ENCODE data around the gene FGFR3. TPM values are rescaled to one million over a fixed set of nuclear protein-coding genes. Genes with fewer than 3 reads are reported as not detected.

FGFR3 gene
- total and polyA plus RNA-seq, 12 donors = 1.2 to 6.6 (median 2.4) TPM

DNA sequence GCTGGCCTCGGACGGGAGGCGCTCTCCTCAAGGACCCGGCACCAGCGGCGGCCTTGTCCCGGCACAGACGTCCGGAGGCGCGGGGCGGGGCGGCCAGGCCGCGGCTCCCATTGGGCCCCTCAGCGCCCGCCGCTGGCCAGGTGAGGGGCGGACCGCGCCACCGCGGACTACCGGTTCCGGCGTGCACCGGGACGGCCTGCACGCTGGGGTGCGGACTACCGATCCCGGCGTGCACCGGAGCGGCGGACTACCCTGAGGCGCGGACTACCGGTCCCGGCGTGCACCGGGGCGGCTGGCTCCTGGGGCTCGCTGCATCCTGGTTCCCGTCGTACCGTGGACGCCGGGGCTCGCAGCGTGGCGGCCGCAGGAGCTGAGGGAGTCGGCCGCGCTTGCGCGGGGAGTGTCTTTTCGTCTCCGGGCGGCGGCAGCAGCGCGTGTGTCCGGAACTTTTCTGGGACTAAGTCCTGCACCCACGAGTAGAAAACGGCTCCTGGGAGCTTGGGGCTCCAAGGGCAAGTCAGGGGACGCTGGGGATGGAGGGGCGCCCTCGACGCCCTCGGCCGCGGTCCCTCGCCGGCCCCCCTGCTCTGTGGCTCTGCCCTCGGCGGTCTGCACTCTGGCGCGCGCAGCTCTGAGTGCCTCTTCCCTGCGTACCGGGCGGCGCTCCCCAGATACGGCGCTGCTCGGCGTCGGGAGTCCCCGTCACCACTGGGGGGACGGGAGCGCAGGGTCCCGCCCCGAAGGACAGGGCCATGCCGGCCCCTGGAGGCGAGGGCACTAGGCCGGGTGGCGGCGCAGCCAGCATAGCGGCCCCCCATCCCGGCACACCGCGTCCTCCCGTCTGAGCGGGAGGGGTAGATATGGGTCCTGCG is 63.2 kb downstream of the FGFR3 start, which contains the start of gene LETM1:
LETM1 (minus strand) TSS at position 86 of the 872 bp plus-strand sequence. CDS start 206 bp downstream, outside the sequence.
- peak within 1 kb of the TSS; percentile 78 to 93 (median 86) for H3K27ac ChIP-seq
- peak; percentile 95 to 96 for DNase-seq
- H3K4me3 ChIP-seq = peak within 1 kb of the TSS; percentile 68 to 95 (median 82)
- intact Hi-C loops (cut with DNase I) = loop anchor here in 8 of 10 donors (1.0 to 10.0 kb wide), 7 partner anchors 14 to 48 kb away; partner anchors contain the start of gene NSD2 (in 2 of the 8)
- no peaks in the 10 kb centered on the region for H3K36me3 ChIP-seq
- 0% methylated on average over 89 to 107 of the region's 107 CpGs for WGBS, 2 donors
- peak; percentile 96 to 98 (median 97) for ATAC-seq
- H3K27me3 ChIP-seq = no peaks in the 10 kb centered on the region
- TF ChIP-seq, protein P1, sequence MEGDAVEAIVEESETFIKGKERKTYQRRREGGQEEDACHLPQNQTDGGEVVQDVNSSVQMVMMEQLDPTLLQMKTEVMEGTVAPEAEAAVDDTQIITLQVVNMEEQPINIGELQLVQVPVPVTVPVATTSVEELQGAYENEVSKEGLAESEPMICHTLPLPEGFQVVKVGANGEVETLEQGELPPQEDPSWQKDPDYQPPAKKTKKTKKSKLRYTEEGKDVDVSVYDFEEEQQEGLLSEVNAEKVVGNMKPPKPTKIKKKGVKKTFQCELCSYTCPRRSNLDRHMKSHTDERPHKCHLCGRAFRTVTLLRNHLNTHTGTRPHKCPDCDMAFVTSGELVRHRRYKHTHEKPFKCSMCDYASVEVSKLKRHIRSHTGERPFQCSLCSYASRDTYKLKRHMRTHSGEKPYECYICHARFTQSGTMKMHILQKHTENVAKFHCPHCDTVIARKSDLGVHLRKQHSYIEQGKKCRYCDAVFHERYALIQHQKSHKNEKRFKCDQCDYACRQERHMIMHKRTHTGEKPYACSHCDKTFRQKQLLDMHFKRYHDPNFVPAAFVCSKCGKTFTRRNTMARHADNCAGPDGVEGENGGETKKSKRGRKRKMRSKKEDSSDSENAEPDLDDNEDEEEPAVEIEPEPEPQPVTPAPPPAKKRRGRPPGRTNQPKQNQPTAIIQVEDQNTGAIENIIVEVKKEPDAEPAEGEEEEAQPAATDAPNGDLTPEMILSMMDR (IDR thresholded peaks at IDR 0.05) = peak in 2 of 9 donors; percentile 10 to 24
- H3K4me1 ChIP-seq = peaks cover 8 to 54% (median 42%) of the 10 kb centered on the region in 9 donors
- no peaks in the 10 kb centered on the region for H3K9me3 ChIP-seq

DNA sequence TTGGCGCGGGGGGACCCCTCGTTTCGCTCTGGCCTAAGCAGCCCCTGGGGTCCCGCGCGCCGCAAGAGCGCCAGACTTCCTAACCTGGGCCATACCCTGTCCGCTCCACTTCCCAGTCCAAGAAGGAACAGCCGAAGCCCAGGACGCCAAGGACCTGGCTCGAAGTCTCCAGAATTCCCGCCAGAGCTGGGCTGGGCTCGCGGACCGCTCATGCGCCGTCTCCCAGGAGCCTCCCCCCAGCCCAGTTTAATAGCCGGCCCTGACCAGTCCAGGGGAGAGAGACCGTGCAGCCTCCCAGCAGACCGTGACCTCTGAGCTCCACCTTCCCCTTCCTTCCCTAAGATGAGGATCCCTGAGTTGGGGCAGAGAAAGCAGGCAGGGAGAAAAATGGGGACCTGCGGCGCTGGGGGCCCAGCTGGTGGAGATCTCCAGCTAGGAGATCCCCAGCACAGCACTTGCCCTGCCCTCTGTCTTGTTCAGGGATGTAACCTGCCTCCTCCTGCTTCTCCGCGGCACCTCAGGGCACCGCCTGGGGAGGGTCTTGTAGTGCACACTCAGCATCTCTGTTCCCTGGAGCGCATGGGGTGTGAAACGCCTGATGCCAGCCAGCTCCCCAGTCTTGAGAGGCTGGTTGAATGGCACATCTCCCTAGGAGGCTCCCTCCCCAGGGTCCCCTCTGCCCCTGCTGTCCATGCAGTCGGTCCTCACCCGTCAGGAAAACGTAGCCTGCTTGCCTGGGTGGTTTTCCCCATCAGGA is 64.0 kb downstream of the FGFR3 start:
- peak in 7 of 8 donors; percentile 2 to 52 (median 9) for ATAC-seq
- peaks cover 5 to 48% (median 39%) of the 10 kb centered on the region in 9 donors for H3K4me1 ChIP-seq
- H3K27me3 ChIP-seq = no peaks in the 10 kb centered on the region
- H3K9me3 ChIP-seq = no peaks in the 10 kb centered on the region
- TF ChIP-seq, protein P1 (IDR thresholded peaks at IDR 0.05) = peak in 1 of 9 donors; percentile 2
- H3K27ac ChIP-seq = peak overlapping the region; percentile 11 to 93 (median 86)
- DNase-seq = peak in 1 of 2 donors; percentile 32
- peak overlapping the region; percentile 68 to 95 (median 82) for H3K4me3 ChIP-seq
- intact Hi-C loops (cut with DNase I) = loop anchor here in 8 of 10 donors (1.0 to 10.0 kb wide), 7 partner anchors 13 to 48 kb away; partner anchors contain the start of gene NSD2 (in 2 of the 8)
- H3K36me3 ChIP-seq = no peaks in the 10 kb centered on the region
- WGBS, 2 donors = 23 to 24% methylated on average over 32 of the region's 32 CpGs

DNA sequence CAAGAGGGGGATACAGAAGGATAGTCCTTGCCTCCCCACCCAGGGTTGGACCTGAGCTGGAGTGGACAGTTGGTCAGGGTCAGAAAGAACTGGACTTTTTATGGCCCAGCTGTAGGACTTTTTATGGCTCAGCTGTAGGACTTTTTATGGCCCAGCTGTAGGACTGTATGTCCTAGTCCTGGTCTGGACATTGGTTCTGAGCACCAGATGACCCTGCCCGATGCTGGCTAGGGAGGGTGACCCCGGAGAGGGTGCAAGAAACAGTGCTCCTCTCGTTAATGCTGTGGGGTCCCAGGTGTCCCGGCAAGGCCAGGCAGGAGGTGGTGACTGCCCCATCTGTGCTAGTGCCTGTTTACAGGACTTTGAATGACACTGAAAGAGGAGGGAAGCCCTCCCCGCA is 64.8 kb downstream of the FGFR3 start:
- Histone ChIP-seq H3K27me3 (peaks cover 0 to 3% (median 0%) of the 10 kb centered on the region in 7 donors), H3K4me3 (no peak overlapping the region), H3K36me3 (no peaks in the 10 kb centered on the region), H3K27ac (no peak overlapping the region), H3K4me1 (peaks cover 5 to 47% (median 34%) of the 10 kb centered on the region in 9 donors), H3K9me3 (no peaks in the 10 kb centered on the region)
- intact Hi-C loops (cut with DNase I) = loop anchor here in 8 of 10 donors (2.0 to 10.0 kb wide), 5 partner anchors 13 to 47 kb away; partner anchors contain the start of gene NSD2 (in 2 of the 8)
- 89 to 91% methylated on average over 5 of the region's 5 CpGs for WGBS, 2 donors
- DNase-seq (no peak), ATAC-seq (no peak)
- TF ChIP-seq, protein P1 (IDR thresholded peaks at IDR 0.05) = no peak

Other genes with a start within 250 kb of the FGFR3 start
- 1 to 10 TPM in 3 of 10 donors, under 1 TPM in 7; 0.24 to 1.5 (median 0.70) TPM for gene FAM53A, start 109.0 kb upstream of the FGFR3 start, total RNA-seq
- under 1 TPM; 0.73 to 0.97 TPM for gene FAM53A, start 109.0 kb upstream of the FGFR3 start, polyA plus RNA-seq
- 10 to 100 TPM; 10.9 to 17.7 (median 12.8) TPM for gene SLBP, start 81.0 kb upstream of the FGFR3 start, total RNA-seq
- gene SLBP, start 81.0 kb upstream of the FGFR3 start, polyA plus RNA-seq = 10 to 100 TPM; 11.2 to 16.2 TPM
- 10 to 100 TPM; 28.1 to 45.6 (median 34.3) TPM for gene TMEM129, start 72.0 kb upstream of the FGFR3 start, total RNA-seq
- gene TMEM129, start 72.0 kb upstream of the FGFR3 start, polyA plus RNA-seq = 10 to 100 TPM; 28.6 to 33.0 TPM
- 10 to 100 TPM in 2 of 10 donors, 1 to 10 TPM in 8; 2.3 to 15.6 (median 3.9) TPM for gene TACC3, start 71.8 kb upstream of the FGFR3 start, total RNA-seq
- gene TACC3, start 71.8 kb upstream of the FGFR3 start, polyA plus RNA-seq = 10 to 100 TPM in 1 of 2 donors, 1 to 10 TPM in 1; 6.0 to 16.2 TPM
- gene LETM1, start 62.9 kb downstream of the FGFR3 start, total RNA-seq = 10 to 100 TPM; 35.3 to 53.1 (median 42.6) TPM
- gene LETM1, start 62.9 kb downstream of the FGFR3 start, polyA plus RNA-seq = 10 to 100 TPM; 23.4 to 23.8 TPM
- gene NSD2, start 78.1 kb downstream of the FGFR3 start, total RNA-seq = 10 to 100 TPM; 32.3 to 64.4 (median 46.0) TPM
- 1 to 10 TPM; 7.7 to 9.9 TPM for gene NSD2, start 78.1 kb downstream of the FGFR3 start, polyA plus RNA-seq
- gene NELFA, start 215.7 kb downstream of the FGFR3 start, total RNA-seq = 10 to 100 TPM in 7 of 10 donors, 1 to 10 TPM in 3; 8.8 to 14.1 (median 10.6) TPM
- 10 to 100 TPM; 11.5 to 19.7 TPM for gene NELFA, start 215.7 kb downstream of the FGFR3 start, polyA plus RNA-seq

All from heart right ventricle (tissue), 16 donors.